Naive thymus-derived CD4-positive, alpha-beta T cell (primary cell): ENCODE results near the gene RIPOR3. TPM values are rescaled to one million over a fixed set of nuclear protein-coding genes. Genes with fewer than 3 reads are reported as not detected.
"Not testable (repeated sequence)": the region's sequence is repeated elsewhere in the genome, so short reads cannot be mapped to it uniquely, and the experiment has no call there.

ENCODE experiments used
- ATAC-seq: fragments of 150-1000 bp; cut with Tn5 transposase; 2 replicates; pipeline ENCODE4 v1.10.0; 2021; ENCODE audit warnings: mild to moderate bottlenecking, moderate library complexity
- CTCF ChIA-PET: fragments of 350-600 bp; sonication (Branson Sonifier 250); formaldehyde crosslinking; loops from one replicate; lab custom pipeline; 2021; ENCODE audit warnings: antibody characterized with exemption; lab: Charles Lee
- POLR2A ChIA-PET: fragments of 350-600 bp; sonication (Branson Sonifier 250); formaldehyde crosslinking; loops from one replicate; lab custom pipeline; 2021; ENCODE audit warnings: antibody characterized with exemption, inconsistent platforms; lab: Charles Lee
- DNase-seq, 9 donors: peaks; one replicate each; pipeline versions ENCODE4 v3.0.0 to v3.0.0-alpha.2; 2020 to 2022; ENCODE audit warnings: mixed read lengths in 1 of 9
- H3K27ac ChIP-seq: one replicate; pipeline ENCODE4 v1.7.0; 2013; ENCODE audit warnings: mild to moderate bottlenecking, low read depth, low read length, moderate library complexity
- H3K27me3 ChIP-seq, 2 donors: one replicate each; pipeline ENCODE4 v1.7.0; 2013; ENCODE audit warnings: low read length in 2 of 2, mild to moderate bottlenecking in 2 of 2, moderate library complexity in 2 of 2; ENCODE audit not compliant: control insufficient read depth in 2 of 2, insufficient read depth in 2 of 2
- H3K36me3 ChIP-seq, 3 experiments: 1 replicate in 2 of 3; 2 replicates in 1 of 3; pipeline ENCODE4 v1.7.0; 2013; ENCODE audit warnings: low read length in 3 of 3, mild to moderate bottlenecking in 3 of 3, moderate library complexity in 1 of 3; ENCODE audit not compliant: insufficient read depth in 3 of 3, control insufficient read depth in 2 of 3
- H3K4me1 ChIP-seq, 2 donors: one replicate each; pipeline ENCODE4 v1.7.0; 2013; ENCODE audit warnings: low read length in 2 of 2, mild to moderate bottlenecking in 2 of 2, moderate library complexity in 1 of 2; ENCODE audit not compliant: control insufficient read depth in 2 of 2, insufficient read depth in 2 of 2
- H3K4me3 ChIP-seq: 2 replicates; pipeline ENCODE4 v1.7.0; 2013; ENCODE audit warnings: mild to moderate bottlenecking, low read length
- H3K9me3 ChIP-seq, 3 experiments: 1 replicate in 2 of 3; 2 replicates in 1 of 3; pipeline ENCODE4 v1.7.0; 2013; ENCODE audit warnings: low read length in 3 of 3; ENCODE audit not compliant: control insufficient read depth in 2 of 3
- H3K27ac Mint-ChIP-seq, 9 donors: one replicate each; pipeline ENCODE4 v1.8.0; 2020 to 2022; ENCODE audit warnings: mixed read lengths in 9 of 9, mild to moderate bottlenecking in 8 of 9, moderate library complexity in 5 of 9, inconsistent platforms in 2 of 9
- H3K27me3 Mint-ChIP-seq, 5 donors: one replicate each; pipeline ENCODE4 v1.8.0; 2021 to 2022; ENCODE audit warnings: mixed read lengths in 5 of 5, mild to moderate bottlenecking in 1 of 5
- H3K36me3 Mint-ChIP-seq, 5 donors: one replicate each; pipeline ENCODE4 v1.8.0; 2020 to 2022; ENCODE audit warnings: mixed read lengths in 5 of 5, mild to moderate bottlenecking in 3 of 5, inconsistent platforms in 1 of 5
- H3K4me1 Mint-ChIP-seq, 7 donors: one replicate each; pipeline ENCODE4 v1.8.0; 2020 to 2022; ENCODE audit warnings: mixed read lengths in 7 of 7, mild to moderate bottlenecking in 3 of 7, inconsistent platforms in 1 of 7
- H3K4me3 Mint-ChIP-seq, 10 donors: one replicate each; pipeline ENCODE4 v1.8.0; 2020 to 2022; ENCODE audit warnings: mild to moderate bottlenecking in 10 of 10, mixed read lengths in 10 of 10, moderate library complexity in 6 of 10, inconsistent platforms in 2 of 10
- H3K9me3 Mint-ChIP-seq, 11 donors: one replicate each; pipeline ENCODE4 v1.8.0; 2020 to 2022; ENCODE audit warnings: mixed read lengths in 11 of 11, mild to moderate bottlenecking in 4 of 11, inconsistent platforms in 1 of 11, moderate library complexity in 1 of 11
- intact Hi-C, 2 donors: fragments of 100-400 bp; cut with micrococcal nuclease; formaldehyde crosslinking; loops; one replicate each; pipeline ENCODE4 v1.15.1; 2023
- polyA plus RNA-seq, 2 donors: library from polyadenylated mRNA; unstranded; fragments of 300-500 nt; fragmentation: Illumina TruSeq; gene quantifications; one replicate each; pipeline ENCODE4 v1.2.3, GENCODE V29; 2021
- total RNA-seq, 6 experiments: library from RNA in 5 of 6; stranded (reverse) in 5 of 6; gene quantifications; 1 replicate in 5 of 6; 2 replicates in 1 of 6; pipeline ENCODE4 v1.2.3 and lab custom pipeline; 2021 to 2026

The RIPOR3 gene
- total and polyA plus RNA-seq, 7 experiments from 2014 or later: 0.27 to 1.7 (median 0.80) TPM; not detected in 3

- H3K9me3 Mint-ChIP-seq, H3K4me3 ChIP-seq, H3K36me3 Mint-ChIP-seq, H3K27me3 ChIP-seq, DNase-seq, ATAC-seq, H3K9me3 ChIP-seq, H3K4me1 ChIP-seq, H3K4me1 Mint-ChIP-seq, H3K27ac ChIP-seq, intact Hi-C loops, H3K36me3 ChIP-seq, CTCF ChIA-PET, H3K27ac Mint-ChIP-seq, H3K27me3 Mint-ChIP-seq, POLR2A ChIA-PET, H3K4me3 Mint-ChIP-seq: not testable (repeated sequence)
These were observed 20.3 kb downstream of the RIPOR3 start for GRCh38 chr20:50671010-50671409.

GRCh38 chr20:50670126-50670862 is 21.0 kb downstream of the RIPOR3 start:
- Mint-ChIP-seq H3K4me3 (no peak overlapping the region), H3K27ac (no peak overlapping the region), H3K4me1 (no peaks in the 10 kb centered on the region), H3K9me3 (no peaks in the 10 kb centered on the region), H3K36me3 (no peaks in the 10 kb centered on the region), H3K27me3 (peaks cover 0 to 7% (median 2%) of the 10 kb centered on the region in 5 donors)
- POLR2A ChIA-PET: no interaction called here
- Histone ChIP-seq H3K27me3 (no peaks in the 10 kb centered on the region), H3K4me1 (no peaks in the 10 kb centered on the region), H3K9me3 (no peaks in the 10 kb centered on the region), H3K4me3 (no peak overlapping the region), H3K27ac (no peak overlapping the region), H3K36me3 (no peaks in the 10 kb centered on the region)
- ATAC-seq: no peak
- intact Hi-C loops: no loop called here
- CTCF ChIA-PET: interaction anchor here (0.6 kb wide), 1 partner anchor 451 kb away, joined by 4 read pairs; no protein-coding TSS in a partner anchor
- no peak for DNase-seq

GRCh38 chr20:50668798-50669197 is 22.5 kb downstream of the RIPOR3 start:
- no peak overlapping the region for H3K4me3 ChIP-seq
- intact Hi-C loops: no loop called here
- H3K36me3 ChIP-seq: no peaks in the 10 kb centered on the region
- Mint-ChIP-seq H3K27me3 (peaks cover 0 to 7% (median 2%) of the 10 kb centered on the region in 5 donors), H3K27ac (no peak overlapping the region), H3K36me3 (no peaks in the 10 kb centered on the region), H3K9me3 (no peaks in the 10 kb centered on the region), H3K4me3 (no peak overlapping the region), H3K4me1 (no peaks in the 10 kb centered on the region)
- H3K27me3 ChIP-seq: no peaks in the 10 kb centered on the region
- no peak for DNase-seq
- no peak for ATAC-seq
- POLR2A ChIA-PET: no interaction called here
- CTCF ChIA-PET: no interaction called here
- no peak overlapping the region for H3K27ac ChIP-seq
- H3K4me1 ChIP-seq: no peaks in the 10 kb centered on the region
- no peaks in the 10 kb centered on the region for H3K9me3 ChIP-seq

- DNase-seq: no peak
- Mint-ChIP-seq H3K27ac (no peak overlapping the region), H3K4me1 (no peaks in the 10 kb centered on the region), H3K27me3 (peaks cover 0 to 4% (median 2%) of the 10 kb centered on the region in 5 donors), H3K36me3 (no peaks in the 10 kb centered on the region), H3K9me3 (no peaks in the 10 kb centered on the region), H3K4me3 (no peak overlapping the region)
- CTCF ChIA-PET: no interaction called here
- no peaks in the 10 kb centered on the region for H3K4me1 ChIP-seq
- intact Hi-C loops: no loop called here
- H3K9me3 ChIP-seq: no peaks in the 10 kb centered on the region
- no peaks in the 10 kb centered on the region for H3K36me3 ChIP-seq
- no peaks in the 10 kb centered on the region for H3K27me3 ChIP-seq
- no peak overlapping the region for H3K27ac ChIP-seq
- no peak for ATAC-seq
- POLR2A ChIA-PET: no interaction called here
- H3K4me3 ChIP-seq: no peak overlapping the region
These were observed 23.0 kb downstream of the RIPOR3 start for GRCh38 chr20:50668326-50668725.

GRCh38 chr20:50666709-50667298 is 24.5 kb downstream of the RIPOR3 start:
- H3K4me3 Mint-ChIP-seq: no peak overlapping the region
- DNase-seq (no peak), ATAC-seq (no peak)
- no peaks in the 10 kb centered on the region for H3K9me3 Mint-ChIP-seq
- Histone ChIP-seq H3K27me3 (no peaks in the 10 kb centered on the region), H3K4me3 (no peak overlapping the region), H3K36me3 (no peaks in the 10 kb centered on the region), H3K9me3 (no peaks in the 10 kb centered on the region), H3K27ac (no peak overlapping the region), H3K4me1 (no peaks in the 10 kb centered on the region)
- ChIA-PET POLR2A (no interaction called here), CTCF (interaction anchor here (1.1 kb wide), 1 partner anchor 83 kb away, joined by 3 read pairs; no protein-coding TSS in a partner anchor)
- intact Hi-C loops: no loop called here
- peaks cover 0 to 4% (median 2%) of the 10 kb centered on the region in 5 donors for H3K27me3 Mint-ChIP-seq
- H3K4me1 Mint-ChIP-seq: no peaks in the 10 kb centered on the region
- no peaks in the 10 kb centered on the region for H3K36me3 Mint-ChIP-seq
- no peak overlapping the region for H3K27ac Mint-ChIP-seq

GRCh38 chr20:50664254-50664653 is 27.1 kb downstream of the RIPOR3 start:
- Histone ChIP-seq H3K4me1 (no peaks in the 10 kb centered on the region), H3K4me3 (no peak overlapping the region), H3K27ac (no peak overlapping the region), H3K9me3 (no peaks in the 10 kb centered on the region), H3K36me3 (no peaks in the 10 kb centered on the region), H3K27me3 (no peaks in the 10 kb centered on the region)
- ATAC-seq (no peak), DNase-seq (no peak)
- no peaks in the 10 kb centered on the region for H3K36me3 Mint-ChIP-seq
- CTCF ChIA-PET: no interaction called here
- no peaks in the 10 kb centered on the region for H3K4me1 Mint-ChIP-seq
- H3K4me3 Mint-ChIP-seq: no peak overlapping the region
- POLR2A ChIA-PET: no interaction called here
- no peak overlapping the region for H3K27ac Mint-ChIP-seq
- H3K27me3 Mint-ChIP-seq: peaks cover 0 to 7% (median 3%) of the 10 kb centered on the region in 5 donors
- H3K9me3 Mint-ChIP-seq: no peaks in the 10 kb centered on the region
- intact Hi-C loops: no loop called here
